Measurements from ENCODE around the gene CELF4.

CELF4 gene

GRCh38 chr18:37251679-37252078 is 313.9 kb downstream of the CELF4 start:
- Histone ChIP-seq H3K36me3 (ENCODE audit: insufficient read depth, low read length) (no peaks in the 10 kb centered on the region), H3K27me3 (ENCODE audit: insufficient read depth, low read length) (peaks cover 52% of the 10 kb centered on the region), H3K9me3 (ENCODE audit: low read length) (no peaks in the 10 kb centered on the region), H3K4me3 (ENCODE audit: low read length) (no peak overlapping the region), H3K4me1 (ENCODE audit: insufficient read depth, low read length) (peaks cover 6% of the 10 kb centered on the region), H2AFZ (ENCODE audit: low read depth, low read length) (no peak overlapping the region)

GRCh38 chr18:37249895-37250618 is 315.5 kb downstream of the CELF4 start:
- Histone ChIP-seq H3K9me3 (ENCODE audit: low read length) (no peaks in the 10 kb centered on the region), H2AFZ (ENCODE audit: low read depth, low read length) (no peak overlapping the region), H3K36me3 (ENCODE audit: insufficient read depth, low read length) (no peaks in the 10 kb centered on the region), H3K4me3 (ENCODE audit: low read length) (no peak overlapping the region), H3K27me3 (ENCODE audit: insufficient read depth, low read length) (peaks cover 41% of the 10 kb centered on the region), H3K4me1 (ENCODE audit: insufficient read depth, low read length) (peaks cover 6% of the 10 kb centered on the region)

GRCh38 chr18:37249171-37249886 is 316.3 kb downstream of the CELF4 start:
- Histone ChIP-seq H2AFZ (ENCODE audit: low read depth, low read length) (no peak overlapping the region), H3K36me3 (ENCODE audit: insufficient read depth, low read length) (no peaks in the 10 kb centered on the region), H3K4me1 (ENCODE audit: insufficient read depth, low read length) (peaks cover 3% of the 10 kb centered on the region), H3K27me3 (ENCODE audit: insufficient read depth, low read length) (peaks cover 34% of the 10 kb centered on the region), H3K9me3 (ENCODE audit: low read length) (no peaks in the 10 kb centered on the region), H3K4me3 (ENCODE audit: low read length) (no peak overlapping the region)

GRCh38 chr18:37248281-37248680 is 317.3 kb downstream of the CELF4 start:
- Histone ChIP-seq H3K27me3 (ENCODE audit: insufficient read depth, low read length) (peaks cover 33% of the 10 kb centered on the region), H3K9me3 (ENCODE audit: low read length) (no peaks in the 10 kb centered on the region), H3K4me3 (ENCODE audit: low read length) (no peak overlapping the region), H3K4me1 (ENCODE audit: insufficient read depth, low read length) (peaks cover under 1% of the 10 kb centered on the region), H3K36me3 (ENCODE audit: insufficient read depth, low read length) (no peaks in the 10 kb centered on the region), H2AFZ (ENCODE audit: low read depth, low read length) (no peak overlapping the region)

- Histone ChIP-seq H2AFZ (ENCODE audit: low read depth, low read length) (no peak overlapping the region), H3K27me3 (ENCODE audit: insufficient read depth, low read length) (peaks cover 26% of the 10 kb centered on the region), H3K36me3 (ENCODE audit: insufficient read depth, low read length) (no peaks in the 10 kb centered on the region), H3K4me1 (ENCODE audit: insufficient read depth, low read length) (no peaks in the 10 kb centered on the region), H3K4me3 (ENCODE audit: low read length) (no peak overlapping the region), H3K9me3 (ENCODE audit: low read length) (no peaks in the 10 kb centered on the region)
Observed at GRCh38 chr18:37247497-37248161, 318.0 kb downstream of the CELF4 start.

DNA sequence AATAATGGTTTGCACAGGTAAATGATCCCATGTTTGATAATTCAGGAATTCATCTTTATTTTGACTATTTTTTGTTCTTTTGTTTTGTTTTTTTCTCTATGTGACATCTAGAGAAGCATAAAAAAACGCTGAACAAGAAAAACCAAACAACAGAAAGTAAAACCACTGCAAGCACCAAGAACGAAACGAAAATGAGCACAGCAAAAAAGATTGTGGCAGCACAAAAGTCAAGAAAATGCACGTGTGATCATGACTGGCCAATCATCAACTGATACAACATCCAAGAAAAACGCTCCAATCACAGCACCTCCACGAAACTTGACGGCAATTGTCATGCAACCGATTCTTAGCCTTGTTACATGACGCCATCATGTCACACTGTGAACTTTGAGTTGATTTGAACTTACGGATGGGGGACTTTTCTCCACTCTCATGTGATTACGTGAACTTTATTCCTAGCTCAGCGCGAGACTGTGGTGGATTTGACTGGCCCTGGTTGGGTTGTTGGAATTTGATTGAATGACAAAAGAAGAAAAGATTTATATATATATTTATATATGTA is 318.7 kb downstream of the CELF4 start:
- H3K36me3 ChIP-seq (ENCODE audit: insufficient read depth, low read length), result no peaks in the 10 kb centered on the region
- H3K4me3 ChIP-seq (ENCODE audit: low read length), result no peak overlapping the region
- no peaks in the 10 kb centered on the region for H3K9me3 ChIP-seq (ENCODE audit: low read length)
- no peaks in the 10 kb centered on the region for H3K4me1 ChIP-seq (ENCODE audit: insufficient read depth, low read length)
- H2AFZ ChIP-seq (ENCODE audit: low read depth, low read length), result no peak overlapping the region
- H3K27me3 ChIP-seq (ENCODE audit: insufficient read depth, low read length), result peaks cover 23% of the 10 kb centered on the region

- Histone ChIP-seq H3K36me3 (ENCODE audit: insufficient read depth, low read length) (no peaks in the 10 kb centered on the region), H3K4me1 (ENCODE audit: insufficient read depth, low read length) (no peaks in the 10 kb centered on the region), H3K27me3 (ENCODE audit: insufficient read depth, low read length) (peaks cover 6% of the 10 kb centered on the region), H3K4me3 (ENCODE audit: low read length) (no peak overlapping the region), H2AFZ (ENCODE audit: low read depth, low read length) (no peak overlapping the region), H3K9me3 (ENCODE audit: low read length) (no peaks in the 10 kb centered on the region)
Observed at GRCh38 chr18:37244618-37245017, 321.0 kb downstream of the CELF4 start.

DNA sequence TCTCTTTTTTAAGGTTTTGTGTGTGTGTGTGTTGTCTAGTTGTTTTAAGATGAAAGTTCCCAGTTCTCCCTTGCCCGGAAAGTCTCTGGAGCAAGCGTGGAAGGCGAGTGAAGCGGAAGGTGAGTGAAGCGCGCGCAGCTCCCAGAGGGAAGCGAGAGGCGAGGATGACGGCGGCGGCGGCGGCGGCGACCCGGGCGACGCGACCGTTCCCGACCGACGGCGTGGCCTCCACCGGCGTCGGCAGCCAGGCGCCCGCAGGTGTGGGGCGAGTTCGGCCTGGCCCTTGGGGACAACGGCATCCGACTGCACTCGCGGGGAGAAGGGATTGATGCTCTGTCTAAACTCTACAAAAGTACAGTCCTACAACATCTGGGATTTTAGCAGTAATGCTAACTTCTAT is 321.9 kb downstream of the CELF4 start:
- no peak overlapping the region for H2AFZ ChIP-seq (ENCODE audit: low read depth, low read length)
- no peaks in the 10 kb centered on the region for H3K36me3 ChIP-seq (ENCODE audit: insufficient read depth, low read length)
- no peaks in the 10 kb centered on the region for H3K4me1 ChIP-seq (ENCODE audit: insufficient read depth, low read length)
- no peak overlapping the region for H3K4me3 ChIP-seq (ENCODE audit: low read length)
- peaks cover 4% of the 10 kb centered on the region for H3K27me3 ChIP-seq (ENCODE audit: insufficient read depth, low read length)
- no peaks in the 10 kb centered on the region for H3K9me3 ChIP-seq (ENCODE audit: low read length)

GRCh38 chr18:37242826-37243560 is 322.6 kb downstream of the CELF4 start:
- Histone ChIP-seq H2AFZ (ENCODE audit: low read depth, low read length) (no peak overlapping the region), H3K36me3 (ENCODE audit: insufficient read depth, low read length) (no peaks in the 10 kb centered on the region), H3K4me1 (ENCODE audit: insufficient read depth, low read length) (no peaks in the 10 kb centered on the region), H3K27me3 (ENCODE audit: insufficient read depth, low read length) (peaks cover 4% of the 10 kb centered on the region), H3K4me3 (ENCODE audit: low read length) (no peak overlapping the region), H3K9me3 (ENCODE audit: low read length) (no peaks in the 10 kb centered on the region)

DNA sequence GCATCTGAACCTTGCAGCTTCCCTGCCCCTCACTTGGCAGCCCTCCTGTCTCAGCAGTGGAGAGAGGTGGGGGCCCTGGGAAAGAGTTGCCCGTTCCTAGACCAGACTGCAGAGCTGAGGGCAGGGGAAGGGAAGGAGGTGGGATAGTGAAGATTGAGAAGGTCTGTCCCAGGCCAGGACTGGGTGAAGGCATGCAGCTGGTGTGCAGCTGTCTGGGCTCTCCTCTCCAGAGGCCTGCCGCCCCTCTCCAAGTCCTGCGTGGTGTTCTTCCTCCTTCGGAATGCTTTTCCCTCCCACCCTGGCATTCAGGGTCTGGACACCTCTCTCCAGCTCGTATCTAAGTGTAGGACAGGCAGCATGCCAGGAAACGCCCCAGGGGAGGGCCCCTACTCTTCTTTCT is 323.5 kb downstream of the CELF4 start:
- Histone ChIP-seq H3K36me3 (ENCODE audit: insufficient read depth, low read length) (no peaks in the 10 kb centered on the region), H2AFZ (ENCODE audit: low read depth, low read length) (no peak overlapping the region), H3K27me3 (ENCODE audit: insufficient read depth, low read length) (peaks cover 4% of the 10 kb centered on the region), H3K9me3 (ENCODE audit: low read length) (no peaks in the 10 kb centered on the region), H3K4me3 (ENCODE audit: low read length) (no peak overlapping the region), H3K4me1 (ENCODE audit: insufficient read depth, low read length) (no peaks in the 10 kb centered on the region)

- H3K36me3 ChIP-seq (ENCODE audit: insufficient read depth, low read length), result no peaks in the 10 kb centered on the region
- peaks cover 4% of the 10 kb centered on the region for H3K27me3 ChIP-seq (ENCODE audit: insufficient read depth, low read length)
- H2AFZ ChIP-seq (ENCODE audit: low read depth, low read length), result no peak overlapping the region
- no peaks in the 10 kb centered on the region for H3K9me3 ChIP-seq (ENCODE audit: low read length)
- H3K4me3 ChIP-seq (ENCODE audit: low read length), result no peak overlapping the region
- no peaks in the 10 kb centered on the region for H3K4me1 ChIP-seq (ENCODE audit: insufficient read depth, low read length)
Observed at GRCh38 chr18:37238282-37239108, 327.1 kb downstream of the CELF4 start.

- no peak overlapping the region for H2AFZ ChIP-seq (ENCODE audit: low read depth, low read length)
- H3K36me3 ChIP-seq (ENCODE audit: insufficient read depth, low read length), result no peaks in the 10 kb centered on the region
- no peaks in the 10 kb centered on the region for H3K27me3 ChIP-seq (ENCODE audit: insufficient read depth, low read length)
- no peaks in the 10 kb centered on the region for H3K9me3 ChIP-seq (ENCODE audit: low read length)
- no peaks in the 10 kb centered on the region for H3K4me1 ChIP-seq (ENCODE audit: insufficient read depth, low read length)
- H3K4me3 ChIP-seq (ENCODE audit: low read length), result no peak overlapping the region
Observed at GRCh38 chr18:37235583-37235982, 330.0 kb downstream of the CELF4 start.

Measured in neuron (in vitro differentiated cells).